SJCRH30 (cell line): ENCODE measurements around the gene PADI2. TPM values are rescaled to one million over a fixed set of nuclear protein-coding genes. Genes with fewer than 3 reads are reported as not detected.
A peak's percentile ranks its signal among the peaks of the same experiment; 100 is the strongest.

Experiments
- DNase-seq, 2 experiments: peaks; one replicate each; pipeline ENCODE4 v3.0.0-alpha.2; 2015 to 2020
- H3K27ac ChIP-seq: fragments of 250-450 bp; sonication (Bioruptor Pico); 2 replicates; pipeline ENCODE4 v1.5.1; 2020; ENCODE audit warnings: mild to moderate bottlenecking, moderate library complexity
- H3K27me3 ChIP-seq: fragments of 250-450 bp; sonication (Bioruptor Pico); 2 replicates; pipeline ENCODE4 v1.5.1; 2020; ENCODE audit warnings: mild to moderate bottlenecking, moderate library complexity
- H3K36me3 ChIP-seq: fragments of 250-450 bp; sonication (Bioruptor Pico); 2 replicates; pipeline ENCODE4 v1.5.1; 2020; ENCODE audit warnings: mild to moderate bottlenecking, moderate library complexity
- H3K4me1 ChIP-seq: fragments of 250-450 bp; sonication (Bioruptor Pico); 2 replicates; pipeline ENCODE4 v1.5.1; 2020; ENCODE audit warnings: mild to moderate bottlenecking, moderate library complexity
- H3K4me3 ChIP-seq: fragments of 250-450 bp; sonication (Bioruptor Pico); 2 replicates; pipeline ENCODE4 v1.5.1; 2020; ENCODE audit warnings: mild to moderate bottlenecking, moderate library complexity
- H3K9me3 ChIP-seq: fragments of 250-450 bp; sonication (Bioruptor Pico); replicated peaks from 2 replicates; pipeline ENCODE4 v1.5.1; 2020; ENCODE audit warnings: mild to moderate bottlenecking, moderate library complexity
- total RNA-seq: library from RNA; depleted of rRNA; stranded (reverse); fragments of >200 nt; shearing (Covaris generic); gene quantifications from 2 replicates; pipeline ENCODE4 v1.2.3, GENCODE V29; 2014; rRNA removed

The PADI2 gene
- total RNA-seq, 1 experiment from 2014 or later: 4.3 TPM

DNA sequence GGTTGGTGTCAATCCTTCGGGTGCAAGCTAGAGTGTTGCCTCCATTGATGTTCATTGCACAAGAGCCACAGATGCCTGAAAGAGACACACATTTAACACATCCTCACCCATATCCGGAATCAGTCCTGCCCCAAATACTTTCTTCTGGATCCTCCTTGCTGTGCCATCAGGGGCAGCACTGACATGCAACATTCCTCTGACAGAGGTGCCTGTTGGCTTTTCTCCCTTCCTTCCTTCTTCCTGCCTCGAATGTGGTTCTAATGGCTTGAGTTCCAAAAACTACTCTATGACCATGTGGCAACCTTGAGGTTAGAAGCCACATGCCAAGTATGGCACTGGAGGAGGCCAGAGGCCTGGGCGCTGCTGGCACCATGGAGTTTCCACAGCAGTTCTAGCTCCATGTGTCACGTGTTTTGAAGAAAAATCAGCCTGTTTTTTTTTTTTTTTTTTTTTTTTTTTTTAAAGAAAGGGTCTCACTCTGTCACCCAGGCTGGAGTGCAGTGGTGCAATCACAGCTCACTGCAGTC lies 90.5 kb downstream of the PADI2 start:
- no peak for DNase-seq
- no peak overlapping the region for H3K27ac ChIP-seq
- H3K9me3 ChIP-seq: no peaks in the 10 kb centered on the region
- peaks cover 8% of the 10 kb centered on the region; the same call in 1 of the 2 replicates for H3K4me1 ChIP-seq
- H3K36me3 ChIP-seq: peaks cover 81% of the 10 kb centered on the region
- H3K4me3 ChIP-seq: no peak overlapping the region
- no peaks in the 10 kb centered on the region for H3K27me3 ChIP-seq

DNA sequence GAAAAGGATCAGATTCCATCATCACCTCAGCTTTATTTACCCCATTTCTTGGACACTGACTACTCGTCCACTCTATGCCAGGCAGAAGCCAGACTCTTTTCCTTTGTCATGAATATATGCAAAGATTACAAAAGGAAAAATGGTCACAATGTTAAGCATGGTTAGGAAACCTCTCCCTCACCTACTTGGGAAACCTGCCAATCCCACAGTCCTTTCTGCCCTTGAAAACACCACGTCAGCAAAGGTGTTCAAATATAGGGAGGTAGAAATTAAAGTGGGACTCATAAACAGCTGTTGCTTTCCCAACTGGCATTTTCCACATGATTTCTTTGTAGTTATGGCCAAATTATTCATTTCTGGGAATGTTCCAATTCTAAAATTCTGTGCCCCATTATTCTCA lies 91.4 kb downstream of the PADI2 start:
- no peaks in the 10 kb centered on the region for H3K27me3 ChIP-seq
- peaks cover 83% of the 10 kb centered on the region for H3K36me3 ChIP-seq
- DNase-seq: no peak
- peaks cover 8% of the 10 kb centered on the region; the same call in 1 of the 2 replicates for H3K4me1 ChIP-seq
- no peak overlapping the region for H3K27ac ChIP-seq
- H3K9me3 ChIP-seq: no peaks in the 10 kb centered on the region
- no peak overlapping the region for H3K4me3 ChIP-seq

DNA sequence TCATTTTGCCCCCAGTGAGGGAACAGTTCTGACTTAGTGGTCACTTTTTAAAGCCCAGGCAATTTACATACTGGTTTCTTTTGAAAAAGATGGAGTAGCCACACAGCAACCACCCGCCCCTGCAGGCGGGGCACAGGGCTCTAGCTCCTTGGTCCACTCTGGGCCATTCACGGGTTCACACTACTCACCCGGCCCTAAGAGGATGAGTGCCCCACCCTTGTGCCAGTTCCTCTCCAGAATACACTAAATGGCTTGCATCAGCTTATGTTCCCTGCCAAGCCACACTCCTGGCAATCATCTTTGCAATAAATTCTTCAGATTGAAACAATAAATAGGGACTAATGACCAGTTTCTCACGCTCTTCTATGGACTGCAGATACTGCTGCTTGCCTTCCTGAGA lies 91.8 kb downstream of the PADI2 start:
- H3K9me3 ChIP-seq: no peaks in the 10 kb centered on the region
- no peaks in the 10 kb centered on the region for H3K27me3 ChIP-seq
- H3K4me3 ChIP-seq: no peak overlapping the region
- peaks cover 83% of the 10 kb centered on the region for H3K36me3 ChIP-seq
- H3K27ac ChIP-seq: no peak overlapping the region
- peaks cover 8% of the 10 kb centered on the region; the same call in 1 of the 2 replicates for H3K4me1 ChIP-seq
- no peak for DNase-seq

DNA sequence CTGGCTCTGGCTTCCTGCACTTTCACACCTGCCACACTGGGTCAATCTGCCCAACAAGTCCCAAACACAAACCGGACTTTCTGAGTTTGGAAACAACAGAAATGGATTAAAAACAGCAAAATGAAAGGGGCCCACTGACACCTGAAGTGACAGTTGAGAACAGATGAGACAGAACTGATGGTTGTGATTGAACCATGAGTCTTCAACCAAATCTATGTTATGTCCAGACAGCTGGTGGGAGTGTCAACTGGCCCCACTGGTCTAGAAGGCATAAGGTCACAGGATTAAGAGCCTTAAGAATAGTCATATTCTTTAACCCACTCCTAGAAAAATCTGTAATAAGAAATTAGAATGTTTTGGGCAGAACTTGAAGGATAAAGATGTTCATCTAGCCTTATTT lies 94.5 kb downstream of the PADI2 start:
- Histone ChIP-seq H3K4me3 (no peak overlapping the region), H3K4me1 (peaks cover 8% of the 10 kb centered on the region; the same call in 1 of the 2 replicates), H3K27me3 (no peaks in the 10 kb centered on the region), H3K36me3 (peaks cover 88% of the 10 kb centered on the region), H3K27ac (peak overlapping the region; percentile 25), H3K9me3 (no peaks in the 10 kb centered on the region)
- DNase-seq: peak in 1 of 2 experiments; percentile 24

DNA sequence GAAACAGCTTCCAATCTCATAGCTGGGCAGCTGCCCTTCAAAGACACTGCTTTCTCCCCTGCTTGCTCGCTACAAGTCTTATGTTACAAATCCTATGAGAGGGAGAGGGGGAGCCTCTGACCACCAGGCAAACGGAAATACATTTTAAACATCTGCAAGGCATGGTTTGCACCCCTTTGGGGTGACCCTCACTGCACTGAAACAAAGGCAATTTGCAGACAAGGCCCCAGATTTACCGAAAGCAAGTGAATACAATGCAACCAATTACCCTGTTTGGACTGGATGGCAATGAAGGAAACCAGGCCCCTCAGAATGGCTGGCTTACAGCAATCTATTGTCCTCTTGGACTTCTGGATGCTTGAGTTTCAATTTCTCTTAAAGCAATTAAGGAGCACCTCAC lies 95.7 kb downstream of the PADI2 start:
- Histone ChIP-seq H3K27me3 (no peaks in the 10 kb centered on the region), H3K36me3 (peaks cover 92% of the 10 kb centered on the region), H3K4me3 (no peak overlapping the region), H3K9me3 (no peaks in the 10 kb centered on the region), H3K4me1 (peaks cover 8% of the 10 kb centered on the region; the same call in 1 of the 2 replicates), H3K27ac (no peak overlapping the region)
- no peak for DNase-seq

- Histone ChIP-seq H3K27me3 (no peaks in the 10 kb centered on the region), H3K27ac (no peak overlapping the region), H3K9me3 (no peaks in the 10 kb centered on the region), H3K4me1 (peaks cover 8% of the 10 kb centered on the region; the same call in 1 of the 2 replicates), H3K36me3 (peaks cover 91% of the 10 kb centered on the region), H3K4me3 (no peak overlapping the region)
- no peak for DNase-seq
Observed at GRCh38 chr1:17023102-17023501, 96.1 kb downstream of the PADI2 start.

DNA sequence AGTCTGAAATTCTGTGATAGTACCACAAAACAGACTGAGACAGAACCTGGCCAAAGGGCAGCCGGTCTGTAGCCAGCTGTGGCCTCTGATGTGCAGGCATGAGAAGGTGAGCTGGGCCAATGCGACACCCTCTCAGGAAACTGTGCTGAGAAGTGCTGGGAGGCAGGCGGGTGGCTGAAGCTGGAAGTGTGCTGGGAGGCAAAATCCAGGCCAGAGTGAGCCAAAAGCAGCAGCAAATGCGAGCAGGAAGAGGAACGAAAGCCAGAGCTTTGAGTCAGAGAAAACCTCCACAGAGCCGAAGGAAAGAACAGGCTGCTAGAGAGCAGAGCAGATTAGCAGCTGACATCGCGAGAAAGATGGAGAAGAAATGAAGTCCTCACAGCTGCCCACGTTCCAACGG lies 97.4 kb downstream of the PADI2 start:
- Histone ChIP-seq H3K27ac (no peak overlapping the region), H3K36me3 (peaks cover 84% of the 10 kb centered on the region), H3K4me3 (no peak overlapping the region), H3K9me3 (no peaks in the 10 kb centered on the region), H3K27me3 (no peaks in the 10 kb centered on the region), H3K4me1 (peaks cover 8% of the 10 kb centered on the region; the same call in 1 of the 2 replicates)
- no peak for DNase-seq

DNA sequence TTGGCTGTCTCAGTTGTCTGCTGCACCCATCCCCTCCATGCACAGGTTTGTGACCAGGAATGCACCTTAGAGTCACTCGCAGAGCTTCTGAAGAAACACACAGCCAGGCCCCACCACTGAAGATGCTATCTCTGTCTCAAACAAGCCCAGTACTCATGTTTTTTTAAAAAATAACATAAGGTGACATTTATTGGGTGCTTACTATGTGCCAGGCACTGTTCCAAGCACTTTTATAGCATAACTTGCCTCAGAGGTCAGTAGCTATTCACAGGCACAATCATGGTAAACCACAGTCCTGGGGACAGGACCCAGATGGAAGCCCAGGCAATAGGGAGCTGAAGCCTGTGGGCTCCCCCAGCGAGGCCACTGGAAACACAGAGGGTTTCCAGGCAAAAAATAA lies 98.7 kb downstream of the PADI2 start:
- peaks cover 17% of the 10 kb centered on the region for H3K4me1 ChIP-seq
- H3K9me3 ChIP-seq: no peaks in the 10 kb centered on the region
- no peak overlapping the region for H3K4me3 ChIP-seq
- DNase-seq: no peak
- no peak overlapping the region for H3K27ac ChIP-seq
- no peaks in the 10 kb centered on the region for H3K27me3 ChIP-seq
- peaks cover 73% of the 10 kb centered on the region for H3K36me3 ChIP-seq

- Histone ChIP-seq H3K27me3 (no peaks in the 10 kb centered on the region), H3K4me3 (no peak overlapping the region), H3K27ac (no peak overlapping the region), H3K36me3 (peaks cover 61% of the 10 kb centered on the region), H3K9me3 (no peaks in the 10 kb centered on the region), H3K4me1 (peaks cover 26% of the 10 kb centered on the region)
- DNase-seq: no peak
Observed at GRCh38 chr1:17018849-17019248, 100.4 kb downstream of the PADI2 start.

DNA sequence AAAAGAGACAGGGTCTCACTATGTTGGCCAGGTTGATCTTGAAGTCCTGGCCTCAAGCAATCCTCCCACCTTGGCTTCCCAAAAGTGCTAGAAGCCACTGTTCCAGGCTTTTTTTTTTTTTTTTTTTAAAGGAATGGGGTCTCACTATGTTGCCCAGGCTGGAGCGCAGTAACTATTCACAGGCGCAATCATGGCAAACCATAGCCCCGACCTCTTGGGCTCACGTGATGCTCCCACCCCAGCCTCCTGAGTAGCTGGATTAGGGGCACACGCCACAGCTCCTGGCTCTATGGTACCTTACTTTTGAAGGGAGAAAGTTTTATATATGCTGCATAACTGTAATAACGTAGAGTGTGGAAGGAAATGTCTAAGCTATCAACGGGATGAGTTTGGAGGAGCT lies 101.8 kb downstream of the PADI2 start:
- Histone ChIP-seq H3K4me3 (no peak overlapping the region), H3K27me3 (no peaks in the 10 kb centered on the region), H3K36me3 (peaks cover 47% of the 10 kb centered on the region), H3K4me1 (peaks cover 40% of the 10 kb centered on the region), H3K27ac (peak overlapping the region; percentile 99; the same call in 1 of the 2 replicates), H3K9me3 (no peaks in the 10 kb centered on the region)
- DNase-seq: no peak

Other genes with a start within 250 kb of the PADI2 start
- under 0.01 TPM in 2 replicates for gene RNU1-2, start 223.5 kb downstream of the PADI2 start, total RNA-seq
- 12.6 and 19.4 TPM in 2 replicates for gene CROCC, start 197.5 kb downstream of the PADI2 start, total RNA-seq
- gene MFAP2, start 138.8 kb downstream of the PADI2 start, total RNA-seq: 22.9 and 24.1 TPM in 2 replicates
- 77.9 and 83.3 TPM in 2 replicates for gene ATP13A2, start 107.5 kb downstream of the PADI2 start, total RNA-seq
- gene SDHB, start 65.4 kb downstream of the PADI2 start, total RNA-seq: 243 and 247 TPM in 2 replicates
- 0.06 and 0.20 TPM in 2 replicates for gene PADI1, start 85.7 kb upstream of the PADI2 start, total RNA-seq
- gene PADI3, start 129.6 kb upstream of the PADI2 start, total RNA-seq: 6.1 and 6.8 TPM in 2 replicates
- gene PADI4, start 188.7 kb upstream of the PADI2 start, total RNA-seq: not detected in 2 replicates